Ammon's horn (tissue), 1 donor: Measurements from ENCODE around the gene PRPH2.
A peak's percentile ranks its signal among the peaks of the same experiment; 100 is the strongest.
"Not testable (repeated sequence)": the region's sequence is repeated elsewhere in the genome, so short reads cannot be mapped to it uniquely, and the experiment has no call there.

Experiments used
- DNase-seq: peaks from one replicate; pipeline ENCODE4 v3.0.0-alpha.2; 2016; ENCODE audit warnings: low spot score

PRPH2 gene

GRCh38 chr6:42698217-42698616, 24.2 kb downstream of the PRPH2 start:
- no peak for DNase-seq

- no peak for DNase-seq
Observed at GRCh38 chr6:42697268-42697655, 25.1 kb downstream of the PRPH2 start.

GRCh38 chr6:42696526-42697267, 25.7 kb downstream of the PRPH2 start:
- no peak for DNase-seq

- DNase-seq, result no peak
Observed at GRCh38 chr6:42694586-42694985, 27.8 kb downstream of the PRPH2 start.

GRCh38 chr6:42693725-42694323, 28.6 kb downstream of the PRPH2 start:
- DNase-seq, result no peak

- DNase-seq, result no peak
Observed at GRCh38 chr6:42692137-42692911, 30.1 kb downstream of the PRPH2 start.

- DNase-seq, result no peak
Observed at GRCh38 chr6:42690872-42691271, 31.5 kb downstream of the PRPH2 start.

GRCh38 chr6:42690151-42690702, 32.2 kb downstream of the PRPH2 start:
- peak; percentile 22 for DNase-seq

- no peak for DNase-seq
Observed at GRCh38 chr6:42689371-42689770, 33.0 kb downstream of the PRPH2 start.

GRCh38 chr6:42688281-42688680, 34.1 kb downstream of the PRPH2 start:
- DNase-seq, result no peak

GRCh38 chr6:42679358-42679757, 43.0 kb downstream of the PRPH2 start:
- DNase-seq, result no peak

- DNase-seq, result no peak
Observed at GRCh38 chr6:42674780-42675179, 47.6 kb downstream of the PRPH2 start.

GRCh38 chr6:42674368-42674767, 48.0 kb downstream of the PRPH2 start:
- not testable (repeated sequence) for DNase-seq

GRCh38 chr6:42664718-42665117, 57.7 kb downstream of the PRPH2 start:
- no peak for DNase-seq

- peak; percentile 78 for DNase-seq
Observed at GRCh38 chr6:42661540-42662153, 60.8 kb downstream of the PRPH2 start.

- no peak for DNase-seq
Observed at GRCh38 chr6:42659806-42660205, 62.6 kb downstream of the PRPH2 start.

GRCh38 chr6:42653851-42654250, 68.5 kb downstream of the PRPH2 start:
- DNase-seq, result no peak

GRCh38 chr6:42652024-42652746, 70.2 kb downstream of the PRPH2 start:
- no peak for DNase-seq
